GM12892 (cell line): ENCODE data around the gene RBM22.

Experiments used
- DNase-seq: peaks from one replicate; pipeline ENCODE4 v3.0.0; 2011; ENCODE audit not compliant: insufficient read length
- FAIRE-seq: peaks from 2 replicates; lab custom pipeline; 2011; peaks lifted over from hg19 to GRCh38; lab: Jason Lieb, UNC
- POLR2A ChIP-seq: IDR thresholded peaks from 2 replicates; pipeline ENCODE4 v1.6.1; 2011; ENCODE audit warnings: low read depth, low read length, control low read depth
- POLR2AphosphoS5 ChIP-seq: IDR thresholded peaks from 2 replicates; pipeline ENCODE4 v1.6.1; 2011; ENCODE audit warnings: low read depth, low read length, control low read depth
- TAF1 ChIP-seq: IDR thresholded peaks from 2 replicates; pipeline ENCODE4 v1.6.1; 2011; ENCODE audit warnings: low read depth, mild to moderate bottlenecking, control low read depth, low read length, borderline replicate concordance

Gene RBM22

GRCh38 chr5:150649108-150650020, 51.5 kb downstream of the RBM22 start:
- FAIRE-seq (no peak), DNase-seq (no peak)
- TF ChIP-seq POLR2A (no peak), TAF1 (no peak), POLR2AphosphoS5 (no peak)

GRCh38 chr5:150648294-150649107, 52.4 kb downstream of the RBM22 start:
- no peak for FAIRE-seq

GRCh38 chr5:150647275-150648251, 53.3 kb downstream of the RBM22 start:
- DNase-seq (no peak), FAIRE-seq (no peak)
- no peak for TF ChIP-seq POLR2AphosphoS5
- no peak for TF ChIP-seq POLR2A
- TF ChIP-seq TAF1 = no peak

More at GRCh38 chr5:150648294-150649107, 52.4 kb downstream of the RBM22 start:
- no peak for TF ChIP-seq TAF1
- TF ChIP-seq POLR2AphosphoS5 = no peak
- TF ChIP-seq POLR2A = no peak
- DNase-seq = no peak

GRCh38 chr5:150645070-150645700, 55.7 kb downstream of the RBM22 start:
- FAIRE-seq (no peak), DNase-seq (no peak)
- TF ChIP-seq POLR2AphosphoS5 = no peak
- TF ChIP-seq TAF1 = no peak
- no peak for TF ChIP-seq POLR2A

- FAIRE-seq (no peak), DNase-seq (no peak)
- TF ChIP-seq POLR2A (no peak), TAF1 (no peak), POLR2AphosphoS5 (no peak)
Measured at GRCh38 chr5:150644514-150644913, 56.3 kb downstream of the RBM22 start.

- TF ChIP-seq POLR2AphosphoS5 (no peak), TAF1 (no peak), POLR2A (no peak)
- no peak for DNase-seq
- no peak for FAIRE-seq
Measured at GRCh38 chr5:150644058-150644457, 56.8 kb downstream of the RBM22 start.

GRCh38 chr5:150642991-150643710, 57.7 kb downstream of the RBM22 start:
- TF ChIP-seq TAF1 (no peak), POLR2A (no peak), POLR2AphosphoS5 (no peak)
- FAIRE-seq (no peak), DNase-seq (no peak)

GRCh38 chr5:150642567-150642927, 58.3 kb downstream of the RBM22 start:
- no peak for DNase-seq
- FAIRE-seq = no peak
- TF ChIP-seq TAF1 (no peak), POLR2A (no peak), POLR2AphosphoS5 (no peak)

- DNase-seq (no peak), FAIRE-seq (no peak)
- no peak for TF ChIP-seq POLR2AphosphoS5
- no peak for TF ChIP-seq POLR2A
- TF ChIP-seq TAF1 = no peak
Measured at GRCh38 chr5:150641824-150642566, 58.9 kb downstream of the RBM22 start.
